OCI-LY7 (cell line): ENCODE measurements around the gene RNF13.
"Not testable (repeated sequence)": the region's sequence is repeated elsewhere in the genome, so short reads cannot be mapped to it uniquely, and the experiment has no call there.

Experiments
- CTCF ChIP-seq: fragments of 200-600 bp; sonication (generic); conservative IDR thresholded peaks from 2 replicates; pipeline ENCODE4 v1.5.1; 2014; ENCODE audit warnings: mild to moderate bottlenecking, antibody characterized with exemption, low read length, moderate library complexity, mixed read lengths
- EZH2phosphoT487 ChIP-seq: fragments of 200-600 bp; sonication (generic); IDR thresholded peaks from 2 replicates; pipeline ENCODE4 v1.6.1; 2018; ENCODE audit warnings: low read depth, borderline replicate concordance, mild to moderate bottlenecking, mixed run types, antibody characterized with exemption, low read length, moderate library complexity, mixed read lengths

DNA sequence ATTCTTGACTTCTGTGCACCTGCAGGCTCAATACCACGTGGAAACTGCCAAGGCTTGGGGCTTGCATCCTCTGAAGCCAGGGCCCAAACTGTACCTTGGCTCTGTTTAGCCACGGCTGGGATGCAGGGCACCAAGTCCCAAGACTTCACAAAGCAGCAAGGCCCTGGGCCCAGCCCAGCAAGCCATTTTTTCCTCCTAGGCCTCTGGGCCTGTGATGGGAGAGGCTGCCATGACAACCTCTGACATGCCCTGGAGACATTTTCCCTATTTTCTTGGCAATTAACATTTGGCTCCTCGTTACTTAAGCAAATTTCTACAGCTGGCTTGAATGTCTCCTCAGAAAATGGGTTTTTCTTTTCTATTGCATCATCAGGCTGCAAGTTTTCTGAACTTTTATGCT, 25.5 kb downstream of the RNF13 start:
- TF ChIP-seq CTCF, EZH2phosphoT487: not testable (repeated sequence)
